GM12875 (cell line): ENCODE measurements around the gene RNF121.

Source experiments
- H3K4me3 ChIP-seq: one replicate; pipeline ENCODE4 v1.5.1; 2011; ENCODE audit warnings: low read depth, low read length, control low read depth
- TF ChIP-seq, protein P1 (sequence below): IDR thresholded peaks from 2 replicates; pipeline ENCODE4 v1.5.1; 2011; ENCODE audit warnings: low read depth, mild to moderate bottlenecking, control low read depth, inconsistent platforms, low read length, moderate library complexity, borderline replicate concordance; ENCODE audit not compliant: insufficient read depth

Gene RNF121

DNA sequence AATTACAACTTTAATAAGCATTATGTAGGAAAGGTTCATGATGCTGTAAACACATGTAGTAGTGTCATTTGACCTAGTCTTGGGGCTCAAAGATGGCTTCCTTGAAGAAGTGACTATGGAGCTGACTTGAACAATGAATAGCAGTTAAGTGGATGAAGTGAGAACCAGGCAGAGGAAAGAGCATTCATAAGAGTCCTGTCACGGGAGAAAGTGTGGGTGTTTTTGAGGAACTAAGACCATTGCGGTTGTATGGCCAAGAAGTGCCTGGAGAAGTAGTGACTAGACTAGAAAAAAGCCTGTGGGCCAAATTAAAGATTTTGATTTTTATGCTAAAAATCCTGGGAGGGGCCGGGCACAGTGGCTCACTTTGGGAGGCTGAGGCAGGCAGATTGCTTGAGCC, 62.6 kb downstream of the RNF121 start:
- TF ChIP-seq, protein P1, sequence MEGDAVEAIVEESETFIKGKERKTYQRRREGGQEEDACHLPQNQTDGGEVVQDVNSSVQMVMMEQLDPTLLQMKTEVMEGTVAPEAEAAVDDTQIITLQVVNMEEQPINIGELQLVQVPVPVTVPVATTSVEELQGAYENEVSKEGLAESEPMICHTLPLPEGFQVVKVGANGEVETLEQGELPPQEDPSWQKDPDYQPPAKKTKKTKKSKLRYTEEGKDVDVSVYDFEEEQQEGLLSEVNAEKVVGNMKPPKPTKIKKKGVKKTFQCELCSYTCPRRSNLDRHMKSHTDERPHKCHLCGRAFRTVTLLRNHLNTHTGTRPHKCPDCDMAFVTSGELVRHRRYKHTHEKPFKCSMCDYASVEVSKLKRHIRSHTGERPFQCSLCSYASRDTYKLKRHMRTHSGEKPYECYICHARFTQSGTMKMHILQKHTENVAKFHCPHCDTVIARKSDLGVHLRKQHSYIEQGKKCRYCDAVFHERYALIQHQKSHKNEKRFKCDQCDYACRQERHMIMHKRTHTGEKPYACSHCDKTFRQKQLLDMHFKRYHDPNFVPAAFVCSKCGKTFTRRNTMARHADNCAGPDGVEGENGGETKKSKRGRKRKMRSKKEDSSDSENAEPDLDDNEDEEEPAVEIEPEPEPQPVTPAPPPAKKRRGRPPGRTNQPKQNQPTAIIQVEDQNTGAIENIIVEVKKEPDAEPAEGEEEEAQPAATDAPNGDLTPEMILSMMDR: no peak
- H3K4me3 ChIP-seq: no peak overlapping the region

DNA sequence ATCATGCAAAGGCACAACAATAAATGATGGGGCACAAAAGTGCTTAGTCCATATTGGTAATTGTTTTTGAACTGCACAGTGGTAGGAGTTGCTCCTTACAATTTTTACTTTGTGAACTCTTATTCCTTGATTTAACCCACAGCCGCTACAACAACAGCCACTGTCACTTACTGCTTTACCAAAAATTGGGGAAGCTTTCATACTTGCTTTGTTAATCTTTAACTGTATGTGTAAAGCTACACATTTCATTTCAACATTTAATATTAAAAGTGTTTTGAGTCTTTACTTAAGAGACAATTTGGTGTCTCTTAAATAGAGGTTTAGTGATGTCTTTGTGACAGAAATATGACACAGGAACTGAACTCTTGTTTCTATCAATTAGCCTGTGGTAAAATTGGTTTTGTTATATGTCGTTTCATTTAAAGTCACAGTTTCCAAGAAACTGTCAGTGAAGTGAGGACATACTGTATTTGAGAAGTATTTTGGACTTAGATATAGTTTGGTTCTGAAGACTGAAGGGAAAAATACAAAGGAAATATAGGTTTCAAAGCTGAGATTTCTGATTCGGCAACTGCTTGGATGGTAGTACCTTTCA, 63.4 kb downstream of the RNF121 start:
- H3K4me3 ChIP-seq: no peak overlapping the region
- TF ChIP-seq, protein P1: no peak

- no peak overlapping the region for H3K4me3 ChIP-seq
- TF ChIP-seq, protein P1: no peak
Observed at GRCh38 chr11:71994786-71995185, 65.9 kb downstream of the RNF121 start.

- TF ChIP-seq, protein P1: no peak
Observed at GRCh38 chr11:71995726-71996291, 67.0 kb downstream of the RNF121 start.

GRCh38 chr11:71996517-71996916, 67.7 kb downstream of the RNF121 start:
- TF ChIP-seq, protein P1: no peak
- no peak overlapping the region for H3K4me3 ChIP-seq

More at GRCh38 chr11:71995726-71996291, 67.0 kb downstream of the RNF121 start:
- no peak overlapping the region for H3K4me3 ChIP-seq

- TF ChIP-seq, protein P1: no peak
- no peak overlapping the region for H3K4me3 ChIP-seq
Observed at GRCh38 chr11:71996946-71997345, 68.1 kb downstream of the RNF121 start.

DNA sequence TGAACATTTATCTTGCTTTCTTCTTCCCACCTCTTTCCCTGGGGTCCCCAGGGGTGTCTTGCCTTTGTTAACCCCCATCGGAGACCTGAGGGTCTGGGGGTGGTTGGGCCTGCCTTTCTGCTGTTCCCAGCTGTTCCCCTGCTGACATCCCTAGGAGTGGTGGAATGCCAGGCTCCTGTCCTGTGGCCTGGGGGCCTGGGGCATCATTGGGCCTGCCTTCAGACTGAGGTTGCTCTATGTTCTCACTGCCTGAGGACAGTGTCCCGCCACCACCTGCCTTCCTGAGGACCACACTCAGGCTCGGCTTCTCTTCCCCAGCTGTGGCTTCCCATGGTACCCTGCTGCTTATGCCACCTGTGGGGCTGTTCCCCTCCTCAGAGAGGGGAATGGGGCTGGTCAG, 68.7 kb downstream of the RNF121 start:
- TF ChIP-seq, protein P1: no peak
- no peak overlapping the region for H3K4me3 ChIP-seq
